Ureter (tissue), 1 donor: ENCODE results near the gene SERPINA10. TPM values are rescaled to one million over a fixed set of nuclear protein-coding genes. Genes with fewer than 3 reads are reported as not detected.
"Not testable (repeated sequence)": the region's sequence is repeated elsewhere in the genome, so short reads cannot be mapped to it uniquely, and the experiment has no call there.

ENCODE experiments used
- DNase-seq: peaks from one replicate; pipeline ENCODE4 v3.0.0-alpha.2; 2020; ENCODE audit warnings: low spot score
- total RNA-seq: library from RNA; stranded (reverse); gene quantifications from one replicate; pipeline ENCODE4 v1.2.4, GENCODE V29; 2023
- donor health status: DM: yes; HTN: yes; CAD: no.

The SERPINA10 gene
- total RNA-seq, 1 donor from 2014 or later = not detected

DNA sequence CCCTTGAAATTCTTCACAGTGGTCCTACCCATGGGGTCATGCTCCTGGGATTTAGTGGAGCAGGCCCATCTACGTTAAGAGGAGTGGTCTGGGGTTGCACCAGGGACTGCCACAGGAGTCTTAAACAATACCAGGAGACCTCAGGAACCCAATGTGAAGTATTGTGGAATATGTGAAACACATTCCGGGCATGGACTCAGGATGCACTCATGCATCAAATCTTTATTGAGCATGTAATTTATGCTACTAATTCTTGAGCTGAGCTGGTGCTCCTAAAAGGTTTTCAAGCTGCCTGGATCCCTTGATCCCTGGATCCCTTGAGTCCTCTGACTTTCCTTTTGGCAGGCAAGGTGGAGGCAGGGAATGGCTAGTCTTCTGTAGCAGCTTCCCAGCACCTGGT, 8.8 kb downstream of the SERPINA10 start:
- no peak for DNase-seq

GRCh38 chr14:94282991-94283723, 9.9 kb downstream of the SERPINA10 start:
- DNase-seq = no peak

GRCh38 chr14:94278731-94279130, 14.3 kb downstream of the SERPINA10 start:
- no peak for DNase-seq

GRCh38 chr14:94276898-94277561, 16.0 kb downstream of the SERPINA10 start:
- not testable (repeated sequence) for DNase-seq

GRCh38 chr14:94269156-94269555, 23.9 kb downstream of the SERPINA10 start:
- no peak for DNase-seq

DNA sequence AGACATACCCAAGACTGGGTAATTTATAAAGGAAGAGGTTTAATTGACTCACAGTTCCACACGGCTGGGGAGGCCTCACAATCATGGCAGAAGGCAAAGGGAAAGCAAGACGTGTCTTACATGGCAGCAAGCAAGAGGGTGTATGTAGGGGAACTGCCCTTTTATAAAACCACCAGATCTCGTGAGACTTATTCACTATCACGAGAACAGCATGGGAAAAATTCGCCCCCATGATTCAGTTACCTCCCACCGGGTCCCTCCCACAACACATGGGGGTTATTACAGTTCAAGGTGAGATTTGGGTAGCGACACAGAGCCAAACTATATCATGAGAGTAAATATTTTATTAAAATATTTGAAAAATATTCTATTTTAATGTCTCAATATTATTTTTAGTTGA, 24.5 kb downstream of the SERPINA10 start:
- DNase-seq = not testable (repeated sequence)

DNA sequence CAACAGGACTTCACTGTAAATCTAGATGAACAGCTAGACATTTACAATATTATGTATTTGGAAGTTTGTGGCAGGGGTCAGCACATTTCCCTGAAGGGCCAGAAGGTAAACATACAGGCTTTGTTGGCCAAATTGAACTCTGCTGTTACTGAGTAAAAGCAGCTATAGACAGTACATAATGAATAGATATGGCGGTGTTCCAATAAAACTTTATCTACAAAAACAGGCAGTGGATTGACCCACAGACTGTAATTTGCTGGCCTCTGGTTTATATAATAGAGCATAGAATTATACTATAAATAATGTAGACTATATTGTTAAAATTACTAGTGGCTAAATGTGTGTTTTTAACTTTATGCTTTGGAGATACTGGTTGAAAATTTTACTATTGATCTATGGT, 25.7 kb downstream of the SERPINA10 start:
- no peak for DNase-seq

- DNase-seq = not testable (repeated sequence)
These were observed 28.9 kb downstream of the SERPINA10 start for GRCh38 chr14:94264195-94264594.

DNA sequence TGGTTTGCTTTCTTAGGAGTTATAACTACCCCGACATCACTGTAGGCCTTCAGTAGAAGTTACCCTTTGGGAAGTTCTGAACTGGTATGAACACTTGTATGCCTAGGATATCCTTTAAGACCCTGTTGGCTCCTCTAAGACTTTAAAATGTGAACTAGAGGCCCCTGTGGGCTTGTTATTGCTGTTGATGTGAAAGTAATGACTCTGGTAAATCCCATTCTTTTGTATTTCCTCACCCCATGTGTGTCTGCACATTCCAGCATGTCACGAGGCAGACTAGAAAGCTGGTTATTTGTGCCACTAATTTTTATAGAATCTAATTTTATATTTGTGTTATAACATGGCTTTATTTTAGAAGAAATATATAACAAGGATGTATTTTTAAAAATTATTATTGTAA, 48.9 kb downstream of the SERPINA10 start:
- DNase-seq = no peak

DNA sequence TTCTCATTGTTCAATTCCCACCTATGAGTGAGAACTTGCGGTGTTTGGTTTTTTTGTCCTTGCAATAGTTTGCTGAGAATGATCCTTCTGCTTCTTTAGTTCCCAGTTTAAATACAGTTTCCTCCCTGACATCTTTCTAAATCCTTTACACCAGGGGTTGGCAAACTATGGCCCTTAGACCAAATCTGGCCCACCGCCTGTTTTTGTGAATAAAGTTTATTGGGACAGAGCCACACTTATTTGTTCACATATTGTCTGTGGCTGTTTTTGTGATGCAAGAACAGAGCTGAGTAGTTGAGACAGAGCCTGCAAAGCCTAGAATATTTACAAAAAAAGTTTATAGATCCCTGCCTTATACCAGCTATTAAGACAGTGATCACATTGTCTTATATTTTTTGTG, 53.7 kb downstream of the SERPINA10 start:
- no peak for DNase-seq

GRCh38 chr14:94237983-94238382, 55.1 kb downstream of the SERPINA10 start:
- no peak for DNase-seq

DNA sequence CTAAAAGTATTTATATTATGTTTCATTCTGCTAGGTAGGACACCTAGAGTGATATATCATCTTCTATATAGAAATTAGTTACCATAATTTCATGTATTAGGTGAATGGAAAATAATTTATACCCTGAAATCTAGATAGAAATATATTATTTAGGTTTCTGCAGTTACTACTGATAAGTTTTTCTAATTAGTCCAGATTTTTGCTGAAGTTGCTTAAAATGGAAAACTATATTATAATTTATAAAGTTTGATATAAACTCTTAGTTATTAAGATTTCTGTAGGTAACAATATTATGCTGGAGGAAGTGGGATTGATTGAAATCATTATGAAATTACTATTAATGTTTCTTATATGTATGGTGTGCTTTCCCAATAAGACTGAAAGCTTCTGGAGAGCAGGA, 56.0 kb downstream of the SERPINA10 start:
- DNase-seq = no peak

Other genes starting within 250 kb of the SERPINA10 start
- gene DDX24, start 212.1 kb downstream of the SERPINA10 start, total RNA-seq = 191 TPM
- 9.4 TPM for gene IFI27L1, start 212.0 kb downstream of the SERPINA10 start, total RNA-seq
- gene IFI27, start 182.5 kb downstream of the SERPINA10 start, total RNA-seq = 62.6 TPM
- 29.1 TPM for gene IFI27L2, start 163.7 kb downstream of the SERPINA10 start, total RNA-seq
- 0.60 TPM for gene PPP4R4, start 118.9 kb downstream of the SERPINA10 start, total RNA-seq
- gene SERPINA6, start 30.1 kb upstream of the SERPINA10 start, total RNA-seq = not detected
- gene SERPINA2, start 73.4 kb upstream of the SERPINA10 start, total RNA-seq = not detected
- gene SERPINA1, start 95.3 kb upstream of the SERPINA10 start, total RNA-seq = 13.8 TPM
- not detected for gene SERPINA11, start 159.5 kb upstream of the SERPINA10 start, total RNA-seq
- not detected for gene SERPINA9, start 182.9 kb upstream of the SERPINA10 start, total RNA-seq
- gene SERPINA12, start 216.2 kb upstream of the SERPINA10 start, total RNA-seq = not detected